ENCODE measurements around the gene IGSF3. TPM values are rescaled to one million over a fixed set of nuclear protein-coding genes. Genes with fewer than 3 reads are reported as not detected.

Gene IGSF3
- total and polyA plus RNA-seq, 2 of the 13 experiments (the other 11 are each of a cell fraction or from before 2014, with no cell fraction given) = 0.11 to 0.16 TPM

GRCh38 chr1:116546354-116546977 lies 121.1 kb downstream of the IGSF3 start:
- no peaks in the 10 kb centered on the region for H3K9me3 ChIP-seq (ENCODE audit: low read length)
- ATAC-seq = no peak
- no peaks in the 10 kb centered on the region for H3K27me3 ChIP-seq (ENCODE audit: control insufficient read depth in 1 of 2, insufficient read depth in 2 of 2, low read length in 2 of 2)
- no peak overlapping the region for H3K27ac ChIP-seq (ENCODE audit: extremely low read length, insufficient read depth, low read length)
- no peak for TF ChIP-seq CCAR2 (optimal IDR thresholded peaks at IDR 0.05; ENCODE audit: low read depth, low read length)
- TF ChIP-seq MAFK (conservative IDR thresholded peaks at IDR 0.05 in 1 of 2, IDR thresholded peaks at IDR 0.05 in 1 of 2; ENCODE audit: low read length in 2 of 2) = peak; percentile 20 to 36; a peak in 2 of 4 replicates
- no peak for TF ChIP-seq HIVEP1 (CRISPR knock-in tag; IDR thresholded peaks at IDR 0.05)
- intact Hi-C loops (cut with micrococcal nuclease; ENCODE audit: unreplicated experiment) (no loop called here), in situ Hi-C loops (cut with HindIII; ENCODE audit: extremely low pct_ligation_motif_present, low pct_unique_long_range_greater_than_20kb) (no loop called here)
- H3K4me1 ChIP-seq (ENCODE audit: insufficient read depth, low read length) = peaks cover 7% of the 10 kb centered on the region; the same call in 1 of the 2 replicates
- peaks cover 7 to 19% of the 10 kb centered on the region in 2 experiments; a peak in 3 of 5 replicates for H3K36me3 ChIP-seq (replicated peaks in 1 of 2; ENCODE audit: control insufficient read depth in 1 of 2, insufficient read depth in 2 of 2, low read length in 2 of 2)
- no peak overlapping the region for H3K9ac ChIP-seq (ENCODE audit: insufficient read depth, low read depth, low read length)
- no peak for FAIRE-seq
- H3K79me2 ChIP-seq (ENCODE audit: insufficient read depth, low read length) = no peaks in the 10 kb centered on the region
- no TSS peak for BruUV-seq (replicated peaks)
- POLR2A ChIA-PET = no interaction called here
- no peak overlapping the region for H3K4me2 ChIP-seq (ENCODE audit: low read depth, low read length)
- 98% methylated on average over 4 of the region's 4 CpGs for WGBS (ENCODE audit: low lambda C conversion rate)
- H4K20me1 ChIP-seq (ENCODE audit: insufficient read depth, low read length) = no peaks in the 10 kb centered on the region; the same call in 1 of the 2 replicates
- CTCF ChIA-PET (ENCODE audit: low intra/inter-chr PET ratio, low total read pairs) = no interaction called here
- H2AFZ ChIP-seq (ENCODE audit: low read length) = no peak overlapping the region
- DNase-seq (ENCODE audit: low spot score) = no peak
- H3K4me3 ChIP-seq (replicated peaks in 1 of 3; ENCODE audit: insufficient read depth in 1 of 3, low read depth in 2 of 3, low read length in 3 of 3) = no peak overlapping the region

DNA sequence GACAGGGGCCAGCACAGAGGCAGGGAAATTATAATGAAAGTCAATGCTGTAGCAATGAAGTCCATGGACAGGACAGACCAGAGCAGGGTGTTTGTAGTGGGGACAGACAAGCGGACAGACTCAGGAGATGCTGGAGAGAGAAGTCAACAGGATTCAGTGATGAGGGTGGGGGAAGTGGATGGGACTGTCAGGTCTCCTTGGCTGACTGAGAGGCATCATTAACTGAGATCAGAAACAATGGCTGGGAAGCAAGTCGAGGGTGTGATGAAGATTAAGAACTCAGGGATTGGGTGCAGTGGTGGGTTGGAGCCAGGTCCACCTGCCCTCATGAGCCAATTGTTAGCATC lies 122.2 kb downstream of the IGSF3 start:
- ATAC-seq (no peak), DNase-seq (ENCODE audit: low spot score) (no peak), FAIRE-seq (no peak)
- in situ Hi-C loops (cut with HindIII; ENCODE audit: extremely low pct_ligation_motif_present, low pct_unique_long_range_greater_than_20kb) = no loop called here
- no TSS peak for BruUV-seq (replicated peaks)
- Histone ChIP-seq H3K4me3 (replicated peaks in 1 of 3; ENCODE audit: insufficient read depth in 1 of 3, low read depth in 2 of 3, low read length in 3 of 3) (no peak overlapping the region), H3K27ac (ENCODE audit: extremely low read length, insufficient read depth, low read length) (no peak overlapping the region), H3K4me2 (ENCODE audit: low read depth, low read length) (no peak overlapping the region), H3K79me2 (ENCODE audit: insufficient read depth, low read length) (no peaks in the 10 kb centered on the region), H3K9me3 (ENCODE audit: low read length) (no peaks in the 10 kb centered on the region), H3K27me3 (ENCODE audit: control insufficient read depth in 1 of 2, insufficient read depth in 2 of 2, low read length in 2 of 2) (no peaks in the 10 kb centered on the region), H3K4me1 (ENCODE audit: insufficient read depth, low read length) (peaks cover 7% of the 10 kb centered on the region; the same call in 1 of the 2 replicates), H3K9ac (ENCODE audit: insufficient read depth, low read depth, low read length) (no peak overlapping the region), H2AFZ (ENCODE audit: low read length) (no peak overlapping the region), H3K36me3 (replicated peaks in 1 of 2; ENCODE audit: control insufficient read depth in 1 of 2, insufficient read depth in 2 of 2, low read length in 2 of 2) (peaks cover 7 to 20% of the 10 kb centered on the region in 2 experiments; a peak in 3 of 5 replicates), H4K20me1 (ENCODE audit: insufficient read depth, low read length) (no peaks in the 10 kb centered on the region)
- WGBS (ENCODE audit: low lambda C conversion rate) = 93% methylated on average over 2 of the region's 2 CpGs
- ChIA-PET POLR2A (no interaction called here), CTCF (ENCODE audit: low intra/inter-chr PET ratio, low total read pairs) (no interaction called here)
- intact Hi-C loops (cut with micrococcal nuclease; ENCODE audit: unreplicated experiment) = no loop called here
- TF ChIP-seq SIX1 (CRISPR knock-in tag; IDR thresholded peaks at IDR 0.05; ENCODE audit: borderline replicate concordance) = no peak
- no peak for TF ChIP-seq ZNF235 (CRISPR knock-in tag; IDR thresholded peaks at IDR 0.05; ENCODE audit: borderline replicate concordance)
- TF ChIP-seq ZNF432 (CRISPR knock-in tag; IDR thresholded peaks at IDR 0.05; ENCODE audit: borderline replicate concordance) = no peak
- TF ChIP-seq ETV6 (CRISPR knock-in tag; conservative IDR thresholded peaks at IDR 0.05) = no peak
- TF ChIP-seq WIZ (CRISPR knock-in tag; IDR thresholded peaks at IDR 0.05) = no peak
- TF ChIP-seq NR0B2 (CRISPR knock-in tag; IDR thresholded peaks at IDR 0.05) = no peak
- no peak for TF ChIP-seq ZNF775 (CRISPR knock-in tag; IDR thresholded peaks at IDR 0.05; ENCODE audit: borderline replicate concordance)
- TF ChIP-seq, protein P1, sequence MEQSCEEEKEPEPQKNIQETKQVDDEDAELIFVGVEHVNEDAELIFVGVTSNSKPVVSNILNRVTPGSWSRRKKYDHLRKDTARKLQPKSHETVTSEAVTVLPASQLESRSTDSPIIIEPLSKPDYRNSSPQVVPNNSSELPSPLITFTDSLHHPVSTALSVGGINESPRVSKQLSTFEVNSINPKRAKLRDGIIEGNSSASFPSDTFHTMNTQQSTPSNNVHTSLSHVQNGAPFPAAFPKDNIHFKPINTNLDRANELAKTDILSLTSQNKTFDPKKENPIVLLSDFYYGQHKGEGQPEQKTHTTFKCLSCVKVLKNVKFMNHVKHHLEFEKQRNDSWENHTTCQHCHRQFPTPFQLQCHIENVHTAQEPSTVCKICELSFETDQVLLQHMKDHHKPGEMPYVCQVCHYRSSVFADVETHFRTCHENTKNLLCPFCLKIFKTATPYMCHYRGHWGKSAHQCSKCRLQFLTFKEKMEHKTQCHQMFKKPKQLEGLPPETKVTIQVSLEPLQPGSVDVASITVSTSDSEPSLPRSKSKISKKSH (CRISPR knock-in tag; IDR thresholded peaks at IDR 0.05; ENCODE audit: borderline replicate concordance) = no peak
- TF ChIP-seq JUNB (CRISPR knock-in tag; IDR thresholded peaks at IDR 0.05; ENCODE audit: borderline replicate concordance) = no peak
- no peak for TF ChIP-seq ZNF205 (CRISPR knock-in tag; IDR thresholded peaks at IDR 0.05)
